B cell (primary cell): ENCODE results near the gene RUSF1.

Experiments
- EZH2 ChIP-seq: IDR thresholded peaks from 2 replicates; pipeline ENCODE4 v1.6.1; 2012; ENCODE audit warnings: borderline replicate concordance, low read depth, mild to moderate bottlenecking, moderate library complexity, low read length; ENCODE audit not compliant: insufficient read depth, poor library complexity, severe bottlenecking
- TF ChIP-seq, protein P1 (sequence below): fragments of 200-600 bp; IDR thresholded peaks from one replicate; pipeline ENCODE4 v1.8.0; 2022; ENCODE audit warnings: antibody characterized with exemption, mild to moderate bottlenecking

DNA sequence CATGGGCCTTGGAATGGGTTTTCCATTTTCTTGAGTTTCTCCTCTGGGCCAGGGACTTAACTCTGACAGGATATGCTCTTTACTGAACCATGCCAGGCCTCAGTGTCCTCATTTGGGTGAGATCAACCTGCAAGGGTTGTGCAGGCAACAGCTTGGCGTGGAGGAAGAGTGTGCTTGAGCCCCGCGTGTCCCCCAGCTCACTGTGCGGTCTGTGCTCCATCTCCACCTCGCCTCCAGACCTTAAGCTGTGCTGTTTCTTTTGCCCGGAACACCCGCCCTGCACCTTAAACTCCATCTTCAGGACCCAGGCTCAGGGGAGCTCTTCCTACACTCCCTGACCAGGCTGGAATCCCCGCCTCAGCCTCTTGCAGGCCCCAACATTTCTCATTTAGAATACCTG is 9.7 kb downstream of the RUSF1 start:
- TF ChIP-seq, protein P1, sequence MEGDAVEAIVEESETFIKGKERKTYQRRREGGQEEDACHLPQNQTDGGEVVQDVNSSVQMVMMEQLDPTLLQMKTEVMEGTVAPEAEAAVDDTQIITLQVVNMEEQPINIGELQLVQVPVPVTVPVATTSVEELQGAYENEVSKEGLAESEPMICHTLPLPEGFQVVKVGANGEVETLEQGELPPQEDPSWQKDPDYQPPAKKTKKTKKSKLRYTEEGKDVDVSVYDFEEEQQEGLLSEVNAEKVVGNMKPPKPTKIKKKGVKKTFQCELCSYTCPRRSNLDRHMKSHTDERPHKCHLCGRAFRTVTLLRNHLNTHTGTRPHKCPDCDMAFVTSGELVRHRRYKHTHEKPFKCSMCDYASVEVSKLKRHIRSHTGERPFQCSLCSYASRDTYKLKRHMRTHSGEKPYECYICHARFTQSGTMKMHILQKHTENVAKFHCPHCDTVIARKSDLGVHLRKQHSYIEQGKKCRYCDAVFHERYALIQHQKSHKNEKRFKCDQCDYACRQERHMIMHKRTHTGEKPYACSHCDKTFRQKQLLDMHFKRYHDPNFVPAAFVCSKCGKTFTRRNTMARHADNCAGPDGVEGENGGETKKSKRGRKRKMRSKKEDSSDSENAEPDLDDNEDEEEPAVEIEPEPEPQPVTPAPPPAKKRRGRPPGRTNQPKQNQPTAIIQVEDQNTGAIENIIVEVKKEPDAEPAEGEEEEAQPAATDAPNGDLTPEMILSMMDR: no peak
- no peak for TF ChIP-seq EZH2
